ENCODE data around the gene PSAP.
"Not testable (repeated sequence)": the region's sequence is repeated elsewhere in the genome, so short reads cannot be mapped to it uniquely, and the experiment has no call there.

PSAP gene

GRCh38 chr10:71850743-71851464, at the start of gene PSAP:
PSAP (minus strand) TSS chr10:71851251; CDS start chr10:71851221, 30 bp downstream.
- DNase-seq = peak; percentile 91

DNA sequence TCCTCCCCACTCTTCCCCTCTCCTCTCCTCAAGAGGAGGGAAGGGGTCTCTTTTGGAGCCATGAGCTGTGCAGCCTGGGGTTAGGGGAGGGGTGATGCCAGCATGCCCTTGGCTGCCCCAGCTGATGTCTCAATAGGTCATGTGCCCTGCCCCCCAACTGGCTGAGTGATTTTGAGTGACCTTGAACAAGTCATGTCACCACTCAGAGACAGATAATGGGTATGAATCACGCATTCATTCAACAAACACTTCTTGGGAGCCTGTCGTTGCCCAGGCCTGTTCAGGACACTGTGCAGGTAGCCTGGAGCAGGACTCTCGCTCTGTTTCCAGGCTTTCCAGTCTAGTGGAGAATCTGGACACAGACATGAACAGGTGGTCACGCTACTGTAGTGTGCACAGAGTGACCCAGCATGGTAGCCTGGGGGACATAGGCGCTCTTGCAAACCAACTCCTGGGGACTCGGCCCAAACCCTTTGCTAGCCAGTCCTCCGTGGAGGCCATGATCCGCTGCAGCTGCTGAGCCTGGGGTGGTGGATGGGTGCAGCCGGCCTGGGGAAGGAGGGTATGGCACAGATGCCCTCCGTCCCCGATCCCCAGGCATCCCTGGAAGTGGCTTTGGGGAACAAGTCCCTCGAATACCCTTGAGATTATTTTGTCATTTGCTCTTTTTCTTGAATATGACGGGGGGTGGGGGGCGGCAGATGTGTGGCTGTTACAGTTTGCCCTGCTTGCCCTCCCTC, 49.6 kb upstream of the PSAP start:
- no peak for DNase-seq

DNA sequence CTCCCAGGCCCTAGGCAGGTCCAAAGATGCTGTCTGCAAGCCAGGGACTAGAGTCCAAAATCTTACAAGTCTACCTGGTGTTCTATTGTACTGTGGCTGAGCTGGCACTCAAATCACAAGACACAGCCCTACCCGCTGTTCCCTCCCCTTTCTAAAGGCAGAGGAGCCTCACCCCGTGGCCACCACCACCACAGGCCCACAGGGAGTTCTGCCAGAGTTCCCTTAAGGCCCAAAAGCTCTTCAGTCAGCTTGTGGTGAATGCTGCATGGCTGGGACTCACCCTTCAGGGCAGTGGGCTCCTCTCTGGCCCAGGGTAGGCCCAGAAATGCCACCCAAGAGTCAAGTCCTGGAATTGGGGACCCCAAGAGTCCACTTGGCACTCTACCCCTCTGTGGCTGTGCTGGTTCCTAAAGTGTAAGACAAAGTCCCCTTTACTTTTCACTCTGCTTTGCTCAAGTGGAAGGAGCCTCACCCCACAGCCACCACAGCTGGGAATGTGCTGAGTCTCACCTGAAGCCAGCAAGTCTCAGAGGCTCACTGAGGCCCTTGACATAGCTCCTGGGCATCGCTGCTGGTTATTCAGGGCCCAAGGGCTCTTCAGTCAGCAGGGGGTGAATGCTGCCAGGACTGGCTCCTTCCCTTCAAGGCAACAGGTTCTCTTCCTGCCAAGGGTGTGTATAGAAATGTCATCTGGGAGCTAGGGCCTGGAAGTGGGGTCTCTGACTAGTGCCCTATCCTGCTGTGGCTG, 48.8 kb upstream of the PSAP start:
- DNase-seq = no peak

GRCh38 chr10:71898346-71898745, 47.3 kb upstream of the PSAP start:
- DNase-seq = not testable (repeated sequence)

DNA sequence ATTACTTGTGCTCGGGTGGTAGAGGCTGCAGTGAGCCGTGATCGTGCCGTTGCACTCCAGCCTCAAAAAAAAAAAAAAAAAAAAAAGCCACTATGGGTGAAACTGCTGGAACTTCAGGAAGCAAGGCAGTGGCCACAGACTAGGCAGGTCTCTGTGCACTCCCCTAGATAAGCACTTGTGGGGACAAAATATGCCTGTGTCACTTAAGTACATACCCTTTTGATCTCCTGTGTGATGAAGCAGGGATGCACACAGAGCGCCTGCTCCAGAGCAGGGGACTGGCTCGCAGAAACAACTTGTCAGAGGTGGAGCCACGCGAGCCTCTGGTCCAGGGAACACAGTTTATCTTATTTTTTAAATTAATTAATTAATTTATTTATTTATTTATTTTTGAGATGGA, 42.9 kb upstream of the PSAP start:
- no peak for DNase-seq

DNA sequence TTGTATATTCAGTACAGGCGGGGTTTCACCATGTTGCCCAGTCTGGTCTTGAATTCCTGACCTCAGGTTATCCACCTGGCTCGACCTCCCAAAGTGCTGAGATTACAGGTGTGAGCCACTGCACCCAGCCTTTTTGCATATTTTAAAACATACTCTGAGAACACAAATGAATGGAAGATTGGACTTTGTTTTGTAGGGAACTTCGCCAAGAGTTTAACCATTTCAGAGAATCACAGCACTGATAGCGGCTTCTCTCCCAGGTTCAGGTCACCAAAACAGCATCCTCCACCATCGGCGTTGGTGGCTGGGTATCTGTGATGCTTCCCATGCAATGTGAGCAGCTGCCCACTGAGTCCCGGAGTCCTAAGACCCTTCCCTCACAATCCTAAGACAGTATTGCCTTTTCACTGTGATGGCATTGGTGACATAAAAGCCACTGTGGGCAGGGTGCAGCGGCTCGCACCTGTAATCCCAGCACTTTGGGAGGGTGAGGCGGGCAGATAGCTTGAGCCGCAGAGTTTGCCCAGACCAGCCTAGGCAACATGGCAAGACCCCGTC, 42.3 kb upstream of the PSAP start:
- DNase-seq = no peak

- no peak for DNase-seq
Observed at GRCh38 chr10:71891437-71891836, 40.4 kb upstream of the PSAP start.

DNA sequence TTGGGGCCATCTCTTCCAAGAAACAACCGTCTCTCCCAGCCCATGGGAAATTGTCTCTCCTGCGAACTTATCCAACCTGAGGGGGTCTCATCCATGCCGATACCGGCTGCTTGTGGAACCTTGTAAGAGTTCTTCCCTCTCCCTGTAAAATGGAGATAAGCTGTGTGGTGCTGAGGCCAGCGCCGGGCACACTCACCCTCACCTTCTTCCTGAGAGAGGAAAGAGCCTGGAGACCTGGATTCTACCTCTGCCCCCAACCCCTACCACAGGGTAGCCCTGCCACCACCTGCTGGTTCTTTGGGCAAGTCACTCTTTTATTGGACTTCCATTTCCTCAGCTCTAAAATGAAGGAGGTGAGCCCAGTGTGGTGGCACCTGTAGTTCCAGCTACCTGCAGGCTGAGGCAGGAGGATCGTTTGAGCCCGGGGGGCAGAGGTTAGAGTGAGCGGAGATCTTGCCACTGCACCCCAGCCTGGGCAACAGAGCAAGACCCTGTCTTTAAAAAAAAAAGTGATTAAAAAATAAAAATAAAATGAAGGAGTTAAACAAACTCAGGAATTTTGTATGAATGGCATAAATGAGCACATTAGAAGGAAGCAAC, 38.4 kb upstream of the PSAP start:
- no peak for DNase-seq

- DNase-seq = peak; percentile 64
Observed at GRCh38 chr10:71888623-71889387, 37.8 kb upstream of the PSAP start.

DNA sequence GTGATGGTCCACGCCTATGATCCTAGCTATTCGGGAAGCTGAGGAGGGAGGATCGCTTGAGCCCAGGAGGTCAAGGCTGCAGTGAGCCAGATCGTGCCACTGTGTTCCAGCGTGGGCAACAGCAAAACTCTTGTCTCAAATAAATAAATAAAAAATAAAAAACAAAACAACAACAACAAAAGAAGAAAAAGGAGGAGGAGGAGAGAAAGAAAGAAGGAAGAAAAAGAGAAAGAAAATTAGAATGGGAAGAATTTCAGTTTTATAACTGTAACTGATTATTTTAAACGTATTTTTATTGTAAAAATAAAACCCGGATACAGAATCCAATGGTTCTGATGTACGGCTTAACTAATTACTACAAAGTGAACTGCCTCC, 37.2 kb upstream of the PSAP start:
- no peak for DNase-seq

- no peak for DNase-seq
Observed at GRCh38 chr10:71887743-71888142, 36.7 kb upstream of the PSAP start.

DNA sequence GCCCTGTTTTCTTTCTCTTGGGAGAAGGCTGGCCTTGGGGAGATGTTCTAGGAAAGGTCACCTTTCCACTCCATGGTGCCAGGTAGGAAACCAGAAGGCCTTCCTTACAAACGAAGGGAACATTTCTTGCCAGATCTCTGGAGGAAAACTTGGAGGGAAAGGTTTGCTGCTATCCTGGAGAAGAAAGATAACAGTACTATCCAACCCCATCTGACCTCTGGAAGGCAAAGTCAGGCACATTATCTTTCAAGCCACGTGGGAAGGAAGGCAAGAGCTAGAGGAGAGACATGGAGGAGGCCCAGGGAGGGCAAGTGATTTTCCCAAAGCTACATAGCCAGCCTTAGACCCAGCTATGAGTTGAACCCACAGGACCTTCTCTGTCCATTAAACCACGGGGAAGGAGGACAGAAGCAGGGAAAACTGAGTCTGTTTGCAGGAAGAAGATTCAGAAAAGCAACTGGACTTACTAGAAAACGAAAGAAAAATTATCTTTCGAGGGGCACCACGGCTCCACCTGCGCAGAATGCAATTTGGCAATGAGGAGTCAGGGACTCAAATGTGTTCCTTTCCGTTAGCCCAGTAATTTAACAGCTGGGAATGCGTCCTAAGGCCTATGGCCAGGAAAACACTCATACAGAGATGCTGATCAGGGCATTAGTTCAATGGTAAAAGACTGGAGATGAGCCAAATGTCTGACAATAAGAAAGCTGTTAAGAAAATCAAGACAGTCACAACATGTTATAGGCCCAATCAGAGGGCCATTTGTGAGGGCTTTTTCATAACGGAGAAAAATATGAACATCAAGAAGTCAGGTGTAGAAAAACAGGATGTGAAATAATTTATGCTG, 32.0 kb upstream of the PSAP start:
- no peak for DNase-seq

DNA sequence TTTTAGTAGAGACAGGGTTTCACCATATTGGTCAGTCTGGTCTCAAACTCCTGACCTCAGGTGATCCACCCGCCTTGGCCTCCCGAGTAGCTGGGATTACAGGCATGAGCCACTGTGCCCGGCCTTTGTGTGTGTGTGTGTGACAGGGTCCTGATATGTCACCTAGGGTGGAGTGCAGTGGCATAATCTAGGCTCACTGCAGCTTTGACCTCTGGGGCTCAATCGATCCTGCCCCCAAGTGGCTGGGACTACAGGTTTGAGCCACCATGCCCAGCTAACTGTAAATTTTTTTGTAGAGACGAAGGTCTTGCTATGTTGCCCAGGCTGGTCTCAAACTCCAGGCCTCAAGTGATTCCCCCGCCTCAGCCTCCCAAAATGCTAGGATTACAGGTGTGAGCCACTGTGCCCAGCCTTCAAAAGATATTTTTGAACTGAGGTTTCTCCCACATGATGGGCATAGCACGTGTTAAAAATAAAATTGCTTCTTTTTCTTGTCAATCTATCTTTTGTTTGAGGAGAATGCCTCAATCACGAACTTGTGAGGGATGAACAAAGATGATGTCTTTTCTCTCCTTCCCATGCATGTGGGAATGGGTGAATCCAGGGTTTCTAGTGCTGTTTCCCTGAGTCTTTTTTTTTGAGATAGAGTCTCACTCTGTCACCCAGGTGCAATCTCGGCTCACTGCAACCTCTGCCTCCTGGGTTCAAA, 30.8 kb upstream of the PSAP start:
- DNase-seq = no peak

DNA sequence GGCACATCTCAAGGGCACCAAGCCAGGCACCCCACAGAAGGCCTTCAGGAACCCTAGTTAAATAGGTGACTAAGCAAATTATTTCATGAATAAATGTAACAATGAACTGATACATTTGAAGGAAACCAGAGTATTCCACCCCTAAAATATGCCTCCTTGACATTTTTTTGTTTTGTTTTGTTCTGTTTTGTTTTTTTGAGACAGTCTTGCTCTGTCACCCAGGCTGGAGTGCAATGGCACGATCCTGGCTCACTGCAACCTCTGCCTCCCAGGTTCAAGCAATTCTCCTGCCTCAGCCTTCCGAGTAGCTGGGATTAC, 30.2 kb upstream of the PSAP start:
- not testable (repeated sequence) for DNase-seq

DNA sequence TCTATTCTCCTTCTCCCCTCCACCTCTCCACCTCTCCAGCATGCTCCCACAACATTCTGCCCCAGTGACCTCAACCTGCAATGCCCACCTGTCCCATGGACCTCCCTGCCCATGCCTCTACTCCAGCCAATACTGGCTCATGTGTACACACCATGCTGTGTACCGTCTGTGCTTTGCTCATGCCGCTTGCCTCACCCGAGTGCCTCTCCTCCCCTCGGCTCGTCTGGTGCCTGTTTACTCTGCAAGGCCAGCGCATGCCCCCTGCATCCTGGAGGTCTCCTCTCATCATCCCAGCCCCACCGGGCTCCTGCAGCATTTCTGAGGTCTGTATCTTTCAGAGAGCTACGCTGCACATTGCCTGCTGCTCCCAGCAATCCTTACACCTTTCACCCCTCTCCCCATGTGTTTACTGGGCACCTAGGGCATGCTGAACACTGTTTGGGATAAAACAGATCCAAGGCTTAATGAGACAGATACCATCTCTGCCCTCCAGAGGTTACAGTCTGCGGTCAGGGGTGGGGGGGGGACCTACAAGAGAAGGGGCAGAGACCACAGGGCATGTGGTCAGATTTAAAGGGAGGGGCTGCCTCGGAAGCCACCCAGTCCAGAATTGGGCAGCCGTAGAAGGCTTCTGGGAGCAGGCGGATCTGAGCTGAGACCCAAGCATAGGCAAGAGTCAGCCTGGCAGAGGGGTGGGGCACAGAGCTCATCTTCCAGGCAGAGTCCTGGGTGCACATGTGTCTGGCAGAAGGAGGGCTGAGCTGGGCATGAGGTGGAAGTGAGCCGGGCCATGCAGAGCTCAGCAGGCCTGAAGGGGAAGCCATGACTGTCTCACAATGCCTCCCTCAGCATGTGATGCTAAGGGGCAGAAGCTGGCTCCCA, 29.6 kb upstream of the PSAP start:
- no peak for DNase-seq

- no peak for DNase-seq
Observed at GRCh38 chr10:71878327-71879034, 27.4 kb upstream of the PSAP start.

- DNase-seq = no peak
Observed at GRCh38 chr10:71877821-71878220, 26.8 kb upstream of the PSAP start.

GRCh38 chr10:71874680-71875354, 23.8 kb upstream of the PSAP start:
- DNase-seq = not testable (repeated sequence)

Measured in 8988T (cell line).